Inferior parietal cortex (tissue), 1 donor: ENCODE data around the gene ELOVL6.
"Not testable (repeated sequence)": the region's sequence is repeated elsewhere in the genome, so short reads cannot be mapped to it uniquely, and the experiment has no call there.

Experiments
- DNase-seq: peaks from one replicate; pipeline ENCODE4 v3.0.0-alpha.2; 2016; ENCODE audit errors: extremely low spot score

ELOVL6 gene

GRCh38 chr4:110198435-110199416 is at the start of gene ELOVL6:
Gene ELOVL6 (minus strand): TSS chr4:110198615. CDS start chr4:110198335, 280 bp downstream.
- peak; percentile 77 for DNase-seq

DNA sequence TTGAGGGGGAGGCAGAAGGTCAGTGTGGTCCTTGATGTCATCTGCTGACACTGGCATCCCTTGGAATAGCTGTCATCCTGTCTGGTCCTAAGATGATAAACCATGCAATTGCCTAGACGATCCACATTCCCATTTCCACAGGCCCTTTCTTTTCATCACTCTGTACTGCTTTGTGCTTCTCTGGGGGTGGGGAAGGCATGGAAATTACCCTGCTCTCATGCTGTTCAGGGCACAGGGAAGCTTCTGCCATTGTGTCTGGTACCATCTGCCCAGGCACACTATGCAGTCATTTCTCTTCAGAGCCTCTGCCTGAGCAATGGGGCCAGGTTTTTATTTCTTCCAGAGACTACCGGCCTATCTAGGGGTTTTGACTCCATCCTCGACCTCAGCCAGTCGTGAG is 49.7 kb upstream of the ELOVL6 start:
- no peak for DNase-seq

DNA sequence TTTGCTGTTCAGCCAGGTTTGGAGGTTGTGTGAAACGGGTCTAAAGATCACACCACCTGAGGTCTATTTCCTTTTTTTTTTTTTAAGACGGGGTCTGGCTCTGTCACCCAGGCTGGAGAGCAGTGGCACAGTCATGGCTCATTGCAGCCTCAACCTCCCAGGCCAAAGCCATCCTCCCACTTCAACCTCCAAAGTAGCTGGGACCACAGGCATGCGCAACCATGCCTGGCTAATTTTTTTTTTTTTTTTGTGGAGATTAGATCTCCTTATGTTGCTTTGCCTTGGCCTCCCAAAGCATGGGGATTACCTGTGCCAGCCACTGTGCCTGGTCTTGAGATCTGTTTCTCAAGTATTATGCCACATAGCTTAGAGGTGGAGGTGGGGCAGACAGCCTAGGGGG is 49.2 kb upstream of the ELOVL6 start:
- DNase-seq = no peak

- no peak for DNase-seq
Observed at GRCh38 chr4:110245577-110245976, 47.2 kb upstream of the ELOVL6 start.

DNA sequence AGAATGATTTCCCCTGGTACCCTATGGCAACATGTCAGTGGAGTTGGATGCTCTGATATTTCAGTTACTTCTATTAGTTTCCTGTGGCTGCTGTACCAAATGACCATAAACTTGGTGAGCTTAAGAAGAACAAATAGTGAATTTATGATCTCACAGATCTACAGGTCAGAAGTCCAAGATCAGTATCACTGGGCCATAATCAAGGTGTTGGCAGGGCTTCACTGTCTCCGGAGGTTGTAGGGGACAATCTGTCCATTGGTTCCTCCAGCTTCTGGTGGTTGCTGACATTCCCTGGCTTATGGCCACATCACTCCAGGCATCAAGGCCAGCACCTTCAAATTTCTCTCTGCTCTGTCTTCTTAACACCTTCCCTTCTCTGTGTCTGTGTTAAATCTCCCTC is 37.9 kb upstream of the ELOVL6 start:
- DNase-seq = no peak

DNA sequence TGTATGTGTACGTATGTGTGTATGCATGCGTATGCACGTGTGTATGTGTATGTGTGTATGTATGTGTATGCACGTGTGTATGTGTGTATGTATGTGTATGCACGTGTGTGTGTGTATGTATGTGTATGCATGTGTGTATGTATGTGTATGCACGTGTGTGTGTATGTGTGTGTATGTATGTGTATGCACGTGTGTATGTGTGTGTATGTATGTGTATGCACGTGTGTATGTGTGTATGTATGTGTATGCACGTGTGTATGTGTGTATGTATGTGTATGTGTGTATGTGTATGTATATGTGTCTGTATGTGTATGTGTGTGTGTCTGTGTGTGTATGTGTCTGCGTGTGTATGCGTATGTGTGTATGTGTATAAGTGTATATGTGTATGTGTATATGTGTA is 35.2 kb upstream of the ELOVL6 start:
- DNase-seq = not testable (repeated sequence)

DNA sequence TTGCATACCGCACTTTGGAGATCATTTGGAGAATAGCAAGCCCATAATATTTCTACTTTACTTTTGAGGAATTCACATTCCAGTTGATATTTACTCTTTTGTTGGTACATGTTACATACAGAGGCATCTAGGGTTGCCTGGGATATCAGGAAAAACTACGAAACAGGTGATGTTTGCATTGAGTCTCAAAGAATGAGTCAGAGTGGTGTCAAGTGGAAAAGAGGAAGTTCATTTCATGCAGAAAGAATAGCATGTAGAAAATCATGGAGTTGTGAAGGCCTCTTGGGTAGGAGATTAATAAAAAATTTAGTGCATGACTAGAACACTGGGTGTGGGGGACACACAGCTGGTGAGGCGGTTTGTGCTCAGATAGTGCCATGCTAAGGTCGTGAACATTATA is 33.5 kb upstream of the ELOVL6 start:
- DNase-seq = no peak

- no peak for DNase-seq
Observed at GRCh38 chr4:110229266-110229665, 30.9 kb upstream of the ELOVL6 start.

DNA sequence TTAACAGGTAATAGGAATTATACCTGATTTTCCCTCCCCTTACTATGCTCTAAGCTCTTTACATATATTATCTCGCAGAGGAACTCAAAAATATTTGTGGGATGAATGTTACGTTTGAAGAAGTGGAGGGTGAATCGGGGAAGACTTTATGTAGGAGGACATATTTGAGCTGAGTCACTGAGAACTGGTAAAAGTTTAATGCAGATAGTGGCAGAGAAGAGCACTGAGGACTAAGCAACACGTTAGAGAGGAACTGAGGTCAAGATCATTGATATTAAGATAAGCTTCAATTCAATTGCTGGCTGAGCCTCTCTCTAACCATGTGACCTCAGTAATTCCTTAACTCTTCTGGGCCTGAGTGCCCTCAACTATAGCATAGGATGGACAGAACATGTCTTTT is 26.4 kb upstream of the ELOVL6 start:
- DNase-seq = no peak

DNA sequence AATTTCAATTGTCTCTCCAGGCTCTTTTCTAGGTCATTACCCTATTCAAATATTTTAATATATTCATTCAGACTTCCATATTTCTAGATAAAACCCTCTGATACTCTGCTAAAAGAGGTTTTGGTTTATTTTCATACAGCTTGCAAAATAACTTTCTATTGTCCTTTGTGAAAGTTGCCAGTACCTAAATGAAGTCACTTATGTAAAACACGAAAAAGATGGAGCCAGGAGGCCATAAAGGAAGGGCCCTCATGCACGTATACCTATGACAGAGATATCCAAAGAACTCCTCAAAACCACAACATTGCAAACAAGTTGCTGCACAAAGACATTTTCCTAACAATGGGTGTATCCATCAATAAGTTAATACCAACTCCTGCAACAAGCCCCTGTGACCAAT is 25.7 kb upstream of the ELOVL6 start:
- DNase-seq = no peak

GRCh38 chr4:110218935-110219334 is 20.5 kb upstream of the ELOVL6 start:
- not testable (repeated sequence) for DNase-seq

DNA sequence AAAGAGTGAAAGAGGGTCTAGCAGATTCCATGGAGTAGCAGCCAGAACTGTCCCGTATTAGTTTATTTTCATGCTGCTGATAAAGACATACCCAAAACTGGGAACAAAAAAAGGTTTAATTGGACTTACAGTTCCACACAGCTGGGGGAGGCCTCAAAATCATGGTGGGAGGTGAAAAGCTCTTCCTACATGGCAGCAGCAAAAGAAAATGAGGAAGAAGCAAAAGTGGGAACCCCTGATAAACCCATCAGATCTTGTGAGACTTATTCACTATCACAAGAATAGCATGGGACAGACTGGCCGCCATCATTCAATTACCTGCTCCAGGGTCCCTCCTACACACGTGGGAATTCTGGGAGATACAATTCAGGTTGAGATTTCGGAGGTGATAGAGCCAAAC is 18.8 kb upstream of the ELOVL6 start:
- not testable (repeated sequence) for DNase-seq

DNA sequence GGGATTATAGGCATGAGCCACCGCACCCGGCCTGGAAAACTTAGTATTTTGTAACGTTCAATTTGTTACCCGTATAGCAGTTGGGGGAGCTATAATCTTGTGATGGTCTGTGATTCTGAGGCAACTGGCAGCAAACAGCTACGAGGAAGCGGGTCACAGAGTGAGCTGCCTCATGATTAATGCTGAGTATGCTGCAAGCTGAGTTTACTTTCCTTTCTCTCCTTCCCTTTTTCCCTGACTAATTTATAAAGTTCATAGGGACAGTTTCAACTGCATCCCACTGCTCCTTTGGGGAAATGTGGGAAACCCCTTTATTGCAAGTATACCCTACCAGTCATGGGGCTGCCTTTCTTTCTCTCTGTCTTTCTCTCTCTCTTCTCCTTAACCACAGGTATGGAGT is 17.7 kb upstream of the ELOVL6 start:
- no peak for DNase-seq

- no peak for DNase-seq
Observed at GRCh38 chr4:110211770-110212061, 13.3 kb upstream of the ELOVL6 start.

GRCh38 chr4:110211007-110211769 is 12.8 kb upstream of the ELOVL6 start:
- DNase-seq = peak; percentile 58

DNA sequence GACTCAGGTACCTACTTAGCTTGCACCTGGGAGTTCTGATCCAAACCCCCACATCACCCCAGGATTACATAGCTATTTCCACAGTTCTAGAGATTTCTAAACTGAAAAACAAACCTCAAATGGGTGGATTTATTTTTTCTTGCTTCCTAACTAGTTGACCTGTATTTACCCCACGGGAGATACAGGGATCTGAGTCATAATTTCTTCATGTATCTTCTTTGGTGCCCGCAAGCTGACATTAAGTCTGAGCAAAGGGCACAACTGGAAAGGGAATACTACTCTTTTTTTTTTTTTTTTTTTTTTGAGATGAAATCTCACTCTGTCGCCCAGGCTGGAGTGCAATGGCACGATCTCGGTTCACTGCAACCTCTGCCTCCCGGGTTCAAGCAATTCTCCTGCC is 10.0 kb upstream of the ELOVL6 start:
- no peak for DNase-seq

DNA sequence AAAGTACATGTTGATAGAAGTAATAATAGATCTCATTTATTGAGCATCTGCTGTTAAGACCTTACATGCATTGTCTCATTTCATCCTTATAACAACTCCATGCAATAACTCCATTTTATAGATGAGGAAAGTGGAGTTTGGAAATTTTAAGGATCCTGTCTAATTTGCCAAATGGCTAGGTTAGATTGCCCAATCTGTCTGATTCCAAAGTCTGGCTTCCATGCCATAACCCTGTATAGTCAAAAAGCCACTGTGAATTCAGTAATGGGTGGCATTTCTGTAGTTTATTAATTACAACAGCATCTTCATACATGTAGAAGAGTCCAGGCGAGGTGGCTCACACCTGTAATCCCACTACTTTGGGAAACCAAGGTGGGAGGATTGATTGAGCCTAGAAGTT is 8.8 kb upstream of the ELOVL6 start:
- DNase-seq = no peak

GRCh38 chr4:110202024-110202423 is 3.6 kb upstream of the ELOVL6 start:
- DNase-seq = no peak

- DNase-seq = no peak
Observed at GRCh38 chr4:110201502-110201901, 3.1 kb upstream of the ELOVL6 start.

GRCh38 chr4:110200689-110201088 is 2.3 kb upstream of the ELOVL6 start:
- DNase-seq = no peak

- DNase-seq = peak; percentile 59
Observed at GRCh38 chr4:110198049-110198434, 373 bp downstream of the ELOVL6 start.

GRCh38 chr4:110197529-110198042 is 829 bp downstream of the ELOVL6 start:
- DNase-seq = no peak
